Breast epithelium (tissue), 4 donors: Measurements from ENCODE around the gene TCF7L1. TPM values are rescaled to one million over a fixed set of nuclear protein-coding genes. Genes with fewer than 3 reads are reported as not detected.

Experiments used
- DNase-seq, 2 donors: peaks; one replicate each; pipeline ENCODE4 v3.0.0-alpha.2; 2019; ENCODE audit warnings: low spot score in 2 of 2
- H3K27ac ChIP-seq, 2 donors: fragments of 200-600 bp; sonication (generic) in 1 of 2; one replicate each; pipeline ENCODE4 v1.5.1; 2016 to 2019; ENCODE audit warnings: mild to moderate bottlenecking in 1 of 2
- H3K27me3 ChIP-seq, 2 donors: fragments of 200-600 bp; sonication (generic) in 1 of 2; one replicate each; pipeline versions ENCODE4 v1.5.1 to v1.6.0; 2017 to 2019; ENCODE audit warnings: control low read depth in 1 of 2, mild to moderate bottlenecking in 1 of 2
- H3K36me3 ChIP-seq: fragments of 200-600 bp; one replicate; pipeline ENCODE4 v1.5.1; 2019
- H3K4me1 ChIP-seq, 2 donors: fragments of 200-600 bp; sonication (generic); one replicate each; pipeline ENCODE4 v1.5.1; 2016 to 2019; ENCODE audit warnings: control low read depth in 1 of 2
- H3K4me3 ChIP-seq, 3 donors: fragments of 200-600 bp; sonication (generic); 1 replicate in 2 of 3; 2 replicates in 1 of 3; pipeline ENCODE4 v1.5.1; 2016 to 2019; ENCODE audit warnings: mild to moderate bottlenecking in 3 of 3, moderate library complexity in 2 of 3
- H3K9me3 ChIP-seq, 2 donors: fragments of 200-600 bp; sonication (generic) in 1 of 2; one replicate each; pipeline ENCODE4 v1.5.1; 2016 to 2019; ENCODE audit warnings: control low read depth in 1 of 2
- CTCF ChIP-seq, 3 donors: fragments of 450-650 bp; IDR thresholded peaks; one replicate each; pipeline ENCODE4 v1.5.1; 2016 to 2017; ENCODE audit warnings: antibody characterized with exemption in 3 of 3, mild to moderate bottlenecking in 3 of 3, moderate library complexity in 3 of 3
- POLR2A ChIP-seq: fragments of 450-650 bp; IDR thresholded peaks from one replicate; pipeline ENCODE4 v1.6.1; 2016; ENCODE audit warnings: antibody characterized with exemption, mild to moderate bottlenecking, moderate library complexity
- POLR2AphosphoS5 ChIP-seq, 3 donors: sonication (generic); formaldehyde crosslinking; IDR thresholded peaks; one replicate each; pipeline ENCODE4 v1.6.1; 2017; ENCODE audit warnings: antibody characterized with exemption in 3 of 3
- intact Hi-C: fragments of 100-400 bp; cut with DNase I; formaldehyde crosslinking; loops from one replicate; pipeline ENCODE4 v1.15.1; 2023; ENCODE audit warnings: low total_unique reads
- total RNA-seq, 3 donors: library from RNA; depleted of rRNA; stranded (reverse); fragments of >200 nt; gene quantifications; one replicate each; pipeline ENCODE4 v1.1.0, GENCODE V29; 2016

The TCF7L1 gene
- total RNA-seq, 3 donors from 2014 or later: 3.4 to 6.9 (median 5.9) TPM

GRCh38 chr2:85278361-85278760 lies 145.2 kb downstream of the TCF7L1 start:
- peak overlapping the region; percentile 59 to 86 for H3K27ac ChIP-seq
- H3K27me3 ChIP-seq: no peaks in the 10 kb centered on the region
- DNase-seq: no peak
- H3K9me3 ChIP-seq: no peaks in the 10 kb centered on the region
- peaks cover 12% of the 10 kb centered on the region in 2 donors for H3K4me1 ChIP-seq
- TF ChIP-seq POLR2A: no peak
- TF ChIP-seq POLR2AphosphoS5 (IDR thresholded peaks at IDR 0.05): no peak
- TF ChIP-seq CTCF (IDR thresholded peaks at IDR 0.05): no peak
- no peaks in the 10 kb centered on the region for H3K36me3 ChIP-seq
- no peak overlapping the region for H3K4me3 ChIP-seq
- intact Hi-C loops: no loop called here

GRCh38 chr2:85281553-85281952 lies 148.4 kb downstream of the TCF7L1 start:
- Histone ChIP-seq H3K4me1 (peaks cover 3 to 17% of the 10 kb centered on the region in 2 donors), H3K36me3 (no peaks in the 10 kb centered on the region), H3K27me3 (no peaks in the 10 kb centered on the region), H3K27ac (no peak overlapping the region), H3K4me3 (no peak overlapping the region), H3K9me3 (no peaks in the 10 kb centered on the region)
- intact Hi-C loops: no loop called here
- no peak for TF ChIP-seq POLR2A
- TF ChIP-seq POLR2AphosphoS5 (IDR thresholded peaks at IDR 0.05): no peak
- no peak for TF ChIP-seq CTCF (IDR thresholded peaks at IDR 0.05)
- no peak for DNase-seq

- Histone ChIP-seq H3K9me3 (no peaks in the 10 kb centered on the region), H3K36me3 (no peaks in the 10 kb centered on the region), H3K27me3 (no peaks in the 10 kb centered on the region), H3K4me1 (peaks cover 0 to 8% of the 10 kb centered on the region in 2 donors), H3K4me3 (no peak overlapping the region), H3K27ac (no peak overlapping the region)
- DNase-seq: no peak
- intact Hi-C loops: no loop called here
- TF ChIP-seq CTCF (IDR thresholded peaks at IDR 0.05) (no peak), POLR2AphosphoS5 (IDR thresholded peaks at IDR 0.05) (no peak), POLR2A (no peak)
Measured at GRCh38 chr2:85282914-85283313, 149.7 kb downstream of the TCF7L1 start.

- Histone ChIP-seq H3K27ac (no peak overlapping the region), H3K27me3 (no peaks in the 10 kb centered on the region), H3K4me1 (peaks cover 0 to 5% of the 10 kb centered on the region in 2 donors), H3K4me3 (no peak overlapping the region), H3K9me3 (no peaks in the 10 kb centered on the region), H3K36me3 (no peaks in the 10 kb centered on the region)
- intact Hi-C loops: no loop called here
- DNase-seq: no peak
- TF ChIP-seq POLR2A: no peak
- no peak for TF ChIP-seq CTCF (IDR thresholded peaks at IDR 0.05)
- TF ChIP-seq POLR2AphosphoS5 (IDR thresholded peaks at IDR 0.05): no peak
Measured at GRCh38 chr2:85283641-85284040, 150.4 kb downstream of the TCF7L1 start.

GRCh38 chr2:85286918-85287317 lies 153.7 kb downstream of the TCF7L1 start:
- intact Hi-C loops: loop anchor here (5.0 kb wide), 2 partner anchors 155 to 220 kb away; partner anchors contain the start of gene TCF7L1
- no peak overlapping the region for H3K4me3 ChIP-seq
- TF ChIP-seq POLR2AphosphoS5 (IDR thresholded peaks at IDR 0.05): no peak
- TF ChIP-seq CTCF (IDR thresholded peaks at IDR 0.05): no peak
- TF ChIP-seq POLR2A: no peak
- no peaks in the 10 kb centered on the region for H3K9me3 ChIP-seq
- H3K36me3 ChIP-seq: no peaks in the 10 kb centered on the region
- H3K4me1 ChIP-seq: peaks cover 0 to 5% of the 10 kb centered on the region in 2 donors
- DNase-seq: no peak
- H3K27me3 ChIP-seq: no peaks in the 10 kb centered on the region
- H3K27ac ChIP-seq: no peak overlapping the region
